ENCODE data around the gene GAREM2.
"Not testable (repeated sequence)": the region's sequence is repeated elsewhere in the genome, so short reads cannot be mapped to it uniquely, and the experiment has no call there.

GAREM2 gene

DNA sequence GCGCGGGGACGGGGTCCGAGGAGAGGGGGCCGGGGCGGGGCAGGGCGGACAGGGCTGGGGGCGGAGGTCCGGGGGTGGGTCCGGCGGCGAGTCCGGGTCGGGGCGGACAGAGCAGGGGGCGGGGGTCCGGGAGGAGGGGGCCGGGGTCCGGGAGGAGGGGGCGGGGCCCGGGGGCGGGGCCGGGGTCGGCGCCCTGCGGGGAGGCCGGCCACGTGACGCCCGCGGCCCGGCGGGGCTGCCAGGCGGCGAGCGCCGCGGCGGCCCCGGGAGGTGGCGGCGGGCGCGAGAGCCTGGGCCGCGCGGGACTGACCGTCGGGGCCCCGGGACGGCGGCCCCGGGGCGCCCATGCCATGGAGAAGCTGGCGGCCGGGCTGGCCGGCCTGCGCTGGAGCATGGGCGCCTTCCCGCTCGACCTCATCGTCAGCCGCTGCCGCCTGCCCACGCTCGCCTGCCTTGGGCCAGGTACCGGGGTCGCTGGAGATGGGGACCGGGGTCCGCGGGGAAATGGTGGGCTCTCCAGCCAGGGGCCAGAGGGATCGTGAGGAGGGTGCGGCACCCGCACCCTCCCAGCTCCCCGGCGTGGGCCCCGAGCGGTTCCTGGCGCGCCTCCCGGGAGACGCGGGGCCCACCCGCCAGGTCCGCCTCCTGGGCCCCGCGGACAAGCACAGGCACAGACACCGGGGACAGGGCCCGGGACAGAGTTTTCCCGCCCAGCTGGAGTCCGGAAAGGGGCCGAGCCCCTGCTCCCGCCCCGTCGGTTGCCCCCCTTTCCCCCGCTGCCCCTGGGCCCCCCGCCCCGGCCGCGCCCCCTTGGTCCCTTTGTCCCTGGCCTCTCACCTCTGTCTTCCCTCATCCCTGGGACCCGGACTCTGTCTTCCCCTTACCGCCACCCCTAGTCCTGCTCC lies at the start of gene GAREM2:
TSS of gene GAREM2 (plus strand) at position 218 of the 905 bp plus-strand sequence. CDS start at position 351, 133 bp downstream.
- DNase-seq = no peak

DNA sequence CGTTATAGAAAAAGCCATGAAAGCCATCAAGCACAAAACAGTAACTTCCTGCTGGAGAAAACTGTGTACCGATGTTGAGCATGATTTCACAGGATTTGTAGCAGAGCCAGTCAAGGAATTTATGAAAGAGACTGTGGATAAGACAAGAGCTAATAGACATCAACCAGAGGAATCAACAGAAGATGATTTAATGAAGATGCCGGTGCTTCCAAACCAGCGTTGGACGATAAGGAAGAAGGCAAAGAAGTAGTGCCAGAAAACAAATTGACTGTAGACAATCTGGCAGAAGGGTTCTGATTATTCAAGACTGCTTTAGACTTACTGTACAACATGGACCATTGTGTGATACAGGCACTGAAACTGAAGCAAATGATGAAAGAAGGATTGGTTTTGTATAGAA lies 49.5 kb upstream of the GAREM2 start:
- DNase-seq = no peak

DNA sequence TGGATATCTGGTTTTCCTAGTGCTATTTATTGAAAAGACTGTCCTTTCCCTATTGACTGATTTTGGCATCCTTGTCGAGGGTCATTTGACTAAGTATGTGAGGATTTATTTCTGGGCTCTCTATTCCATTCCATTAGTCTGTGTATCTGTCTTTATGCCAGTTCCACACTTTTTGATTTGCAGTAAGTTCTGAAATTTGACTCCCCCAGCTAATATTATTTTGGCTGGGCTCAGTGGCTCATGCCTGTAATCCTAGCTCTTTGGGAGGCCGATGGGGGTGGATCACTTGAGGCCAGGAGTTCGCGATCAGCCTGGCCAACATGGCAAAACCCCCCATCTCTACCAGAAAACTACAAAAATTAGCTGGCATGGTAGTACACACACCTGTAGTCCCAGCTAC lies 46.8 kb upstream of the GAREM2 start:
- DNase-seq = no peak

DNA sequence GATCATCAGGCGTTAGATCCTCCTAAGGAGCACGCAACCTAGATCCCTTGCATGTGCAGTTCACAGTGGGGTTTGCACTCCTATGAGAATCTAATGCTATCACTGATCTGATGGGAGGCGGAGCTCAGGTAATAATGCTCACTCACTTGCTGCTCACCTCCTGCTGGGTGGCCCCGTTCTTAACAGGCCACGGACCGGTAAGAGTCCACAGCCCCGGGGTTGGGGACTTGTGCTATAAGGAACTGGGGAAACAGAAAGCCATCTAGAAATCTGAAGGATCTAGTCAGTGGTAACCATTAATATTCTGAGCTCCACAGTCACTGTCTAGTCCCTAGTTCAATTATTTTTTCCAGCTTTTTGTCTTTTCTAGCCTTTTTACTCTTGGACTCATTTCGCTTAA lies 44.7 kb upstream of the GAREM2 start:
- DNase-seq = no peak

DNA sequence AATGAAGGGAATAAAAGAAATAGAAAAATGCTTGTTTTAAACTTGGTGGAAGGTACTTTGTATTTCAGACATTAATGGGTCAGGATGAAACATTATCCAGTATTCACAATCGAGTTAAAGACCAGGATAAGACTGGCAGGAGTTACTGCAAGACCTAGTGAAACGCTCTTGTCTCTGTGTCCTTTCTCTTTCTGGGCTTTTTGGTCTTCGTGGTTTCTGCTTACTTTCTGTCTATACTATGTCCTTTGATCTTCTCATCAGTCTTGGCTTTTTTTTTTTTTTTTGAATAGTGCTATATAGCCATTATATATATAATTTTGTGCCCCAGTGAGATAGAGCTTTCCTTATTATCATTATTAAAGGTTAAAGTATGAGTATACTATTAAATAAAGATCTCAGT lies 42.1 kb upstream of the GAREM2 start:
- no peak for DNase-seq

DNA sequence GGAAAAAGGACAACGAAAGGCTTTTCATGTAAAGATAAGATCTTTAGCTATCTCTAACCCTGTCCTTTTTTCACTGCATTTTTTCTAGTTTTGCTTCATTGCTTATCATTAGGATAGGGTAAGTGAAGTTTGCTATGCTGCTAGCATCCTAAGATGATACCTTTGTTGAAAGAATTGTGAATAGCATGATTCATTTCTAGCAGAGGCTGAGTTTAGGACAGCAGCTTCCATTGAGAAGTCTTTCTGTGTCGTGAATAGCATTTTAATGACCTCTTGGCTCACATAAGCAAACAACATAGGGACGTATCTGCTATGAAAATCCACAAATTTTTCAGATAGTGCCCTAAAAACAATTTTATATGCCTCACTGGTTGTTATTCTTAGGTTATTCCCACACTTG lies 36.4 kb upstream of the GAREM2 start:
- no peak for DNase-seq

DNA sequence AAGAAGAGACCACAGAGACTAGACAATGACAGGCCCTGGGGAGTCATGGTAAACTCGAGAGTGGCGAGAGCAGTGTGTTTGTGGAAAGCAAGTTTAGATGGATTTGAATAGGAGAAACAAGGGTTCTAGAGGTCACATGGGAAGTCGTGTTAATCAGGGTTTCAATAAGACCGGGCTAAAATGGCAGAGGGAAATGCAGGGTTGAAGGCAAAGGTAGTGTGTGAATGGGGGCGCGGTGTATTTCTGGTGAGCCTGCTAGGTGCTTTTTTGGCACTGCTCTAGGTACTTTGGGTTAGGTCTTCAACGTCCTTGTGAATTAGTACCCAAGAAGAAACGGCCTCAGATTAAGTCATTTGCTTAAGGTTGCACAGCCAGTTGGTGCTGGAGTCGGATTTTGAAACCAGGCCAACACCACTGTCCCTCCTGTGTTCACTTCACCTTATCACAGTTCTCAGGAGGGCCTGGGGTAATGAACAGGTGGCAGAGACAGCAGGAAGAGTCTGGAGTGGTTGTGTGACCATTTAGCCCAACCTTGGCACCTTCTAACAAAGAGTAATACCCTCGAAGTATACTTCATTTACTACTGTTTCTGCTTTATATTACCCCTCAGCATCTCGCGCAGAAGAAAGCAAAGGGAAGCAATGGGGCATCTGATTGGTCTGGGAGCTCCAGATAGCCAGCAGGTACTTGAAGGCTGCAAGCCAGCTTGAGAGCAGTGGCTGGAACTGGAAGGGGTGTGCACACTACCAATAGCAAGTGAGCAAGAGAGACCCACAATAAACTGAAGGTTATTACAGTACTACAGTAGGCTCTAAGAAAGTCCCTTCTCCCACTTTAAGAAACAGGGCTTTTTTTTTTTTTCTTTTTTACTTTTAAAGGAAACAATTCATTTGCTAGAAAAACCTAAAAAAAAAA lies 33.4 kb upstream of the GAREM2 start:
- no peak for DNase-seq

DNA sequence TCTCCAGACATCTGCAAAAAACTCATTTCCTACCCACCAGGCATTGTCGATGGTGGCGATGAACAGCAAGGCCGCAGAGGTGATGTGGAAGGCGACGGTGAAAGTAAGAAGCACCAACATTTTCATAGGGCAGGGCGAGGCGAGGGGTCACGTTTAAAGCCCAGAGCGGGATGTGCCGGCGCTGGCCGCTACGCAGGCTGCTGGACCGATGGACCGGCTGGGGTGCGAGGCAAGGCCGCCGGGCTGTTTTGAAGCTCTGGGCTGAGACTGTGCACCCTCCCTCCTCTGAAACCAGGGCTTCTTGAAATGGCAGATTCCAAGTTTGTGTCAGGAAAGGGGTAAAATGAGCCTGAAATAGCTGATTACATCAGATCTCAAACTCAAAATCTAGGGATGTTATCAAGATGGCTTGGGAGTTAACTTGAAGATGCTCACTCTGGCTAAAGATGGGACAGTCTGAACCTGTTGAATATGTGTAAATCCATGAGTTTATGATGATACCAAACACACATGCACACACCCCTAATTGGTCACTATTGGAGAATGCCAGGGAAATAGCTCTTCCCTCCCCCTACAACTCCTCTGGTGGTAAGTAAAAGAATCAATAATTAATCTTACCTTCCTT lies 31.6 kb upstream of the GAREM2 start:
- no peak for DNase-seq

DNA sequence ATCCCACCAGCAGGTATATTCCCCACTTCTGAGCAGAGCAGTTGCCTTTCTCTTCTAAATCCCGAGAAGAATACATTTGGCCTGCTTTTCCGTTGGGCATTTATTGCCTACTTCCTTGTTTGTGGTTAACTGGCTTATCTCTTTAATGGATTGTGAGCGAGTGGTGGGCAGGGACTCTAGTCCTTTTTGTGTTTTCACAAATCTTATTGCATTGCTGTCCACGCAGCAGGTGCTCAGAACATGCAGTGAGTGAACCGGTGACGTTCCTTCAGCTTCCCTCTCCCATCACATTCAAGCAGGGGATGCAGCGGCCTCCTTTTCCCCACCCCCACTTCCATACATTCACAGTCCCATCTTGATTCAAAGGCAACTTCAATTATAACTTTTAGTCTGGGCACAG lies 28.9 kb upstream of the GAREM2 start:
- DNase-seq = no peak

DNA sequence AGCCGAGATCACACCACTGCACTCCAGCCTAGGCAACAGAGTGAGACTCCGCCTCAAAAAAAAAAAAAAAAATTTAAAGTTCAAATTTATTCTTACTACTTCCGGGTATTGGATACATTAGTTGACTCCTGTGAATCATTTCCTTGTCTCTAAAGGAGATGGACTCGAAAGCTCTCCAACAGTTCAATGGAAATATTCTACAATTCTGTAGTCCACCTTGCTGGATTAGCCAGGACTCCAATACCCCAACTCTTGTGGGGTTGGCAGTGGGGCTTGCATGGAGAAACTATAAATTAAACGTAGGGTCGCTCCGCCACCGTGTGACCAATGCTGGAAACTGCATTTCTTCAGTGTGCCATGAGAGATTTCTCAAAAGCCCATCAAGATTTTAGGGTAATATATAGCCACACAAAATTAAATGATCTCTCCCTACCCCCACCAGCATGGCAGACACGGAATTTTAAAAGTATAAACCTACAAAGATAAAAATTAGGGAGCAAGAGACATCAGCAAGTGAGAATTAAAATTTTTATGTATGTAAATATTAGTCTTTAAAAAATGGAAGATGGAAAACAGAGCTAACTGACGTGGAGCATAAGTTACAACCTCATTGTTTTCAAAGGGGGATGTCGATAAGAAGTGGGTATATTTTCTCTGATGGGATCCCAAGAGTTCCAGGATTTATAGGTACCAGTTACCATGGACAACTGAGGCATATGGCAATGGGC lies 27.8 kb upstream of the GAREM2 start:
- DNase-seq = peak; percentile 72

DNA sequence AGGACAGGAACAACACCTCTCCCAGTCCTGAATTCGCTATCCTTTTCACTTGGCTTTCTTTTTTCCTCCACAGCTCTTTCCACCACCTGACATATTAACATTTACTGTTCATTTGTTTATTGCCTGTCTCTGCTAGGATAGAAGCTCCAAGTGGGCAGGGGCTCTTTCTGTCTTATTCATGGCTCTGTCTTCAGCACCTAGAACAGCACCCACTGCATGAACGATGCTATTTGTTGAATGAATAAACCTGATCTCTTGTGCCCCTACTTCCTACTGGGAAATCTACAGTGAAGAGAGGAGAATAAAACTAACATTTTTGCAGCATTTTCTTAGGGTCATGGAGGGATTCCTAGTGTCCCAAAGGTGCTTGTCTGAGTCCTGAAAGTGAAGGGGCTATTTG lies 24.4 kb upstream of the GAREM2 start:
- DNase-seq = no peak

DNA sequence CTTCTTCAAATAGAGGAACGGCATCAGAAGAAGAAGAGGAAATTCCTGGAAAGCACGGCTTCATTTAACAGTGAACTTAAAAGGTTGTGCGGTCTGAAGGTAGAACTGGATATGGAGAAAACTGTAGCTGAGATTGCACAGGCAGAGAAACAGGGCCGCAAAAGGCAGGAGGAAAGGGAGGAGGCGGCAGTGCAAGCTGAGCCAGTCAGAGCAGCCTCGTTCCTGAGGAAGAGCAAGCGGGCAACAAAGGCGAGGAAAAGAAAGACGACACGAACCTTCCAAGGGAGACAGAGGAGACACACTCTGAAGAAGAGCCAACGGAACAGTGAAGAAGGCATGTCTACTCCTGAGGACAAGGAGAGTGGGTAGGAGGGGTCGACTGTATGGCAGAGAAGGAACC lies 22.6 kb upstream of the GAREM2 start:
- no peak for DNase-seq

DNA sequence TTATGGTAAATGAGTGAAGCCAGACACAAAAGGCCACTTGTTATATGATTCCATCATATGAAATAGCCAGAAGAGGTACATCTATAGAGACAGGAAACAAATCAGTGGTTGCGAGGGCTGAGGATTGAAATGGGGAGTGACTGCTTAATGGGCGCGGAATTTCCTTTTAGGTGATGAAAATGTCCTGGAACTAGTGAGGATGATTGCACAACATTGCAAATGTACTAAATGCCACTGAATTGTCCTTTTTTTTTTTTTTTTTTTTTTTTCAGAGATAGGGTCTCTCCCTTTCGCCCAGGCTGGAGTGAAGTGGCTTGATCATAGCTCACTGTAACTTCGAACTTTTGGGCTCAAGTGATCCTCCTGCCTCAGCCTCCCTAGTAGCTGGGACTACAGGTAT lies 15.3 kb upstream of the GAREM2 start:
- no peak for DNase-seq

DNA sequence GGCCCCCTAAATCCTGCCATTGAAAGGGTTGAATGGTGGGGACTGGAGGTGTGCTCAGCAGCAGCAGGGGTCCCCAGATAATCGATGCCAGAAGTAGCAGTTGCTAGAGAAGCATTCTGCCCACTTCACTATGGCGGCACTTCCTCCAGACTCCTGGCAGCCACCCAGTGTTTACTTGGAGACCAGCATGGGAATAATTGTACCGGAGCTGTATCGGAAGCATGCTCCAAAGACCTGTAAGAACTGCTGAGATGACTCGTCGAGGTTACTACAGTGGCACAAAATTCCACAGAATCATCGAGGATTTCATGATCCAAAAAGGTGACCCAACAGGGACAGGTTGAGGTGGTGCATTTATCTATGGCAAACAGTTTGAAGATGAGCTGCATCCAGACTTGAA lies 11.0 kb upstream of the GAREM2 start:
- DNase-seq = no peak

DNA sequence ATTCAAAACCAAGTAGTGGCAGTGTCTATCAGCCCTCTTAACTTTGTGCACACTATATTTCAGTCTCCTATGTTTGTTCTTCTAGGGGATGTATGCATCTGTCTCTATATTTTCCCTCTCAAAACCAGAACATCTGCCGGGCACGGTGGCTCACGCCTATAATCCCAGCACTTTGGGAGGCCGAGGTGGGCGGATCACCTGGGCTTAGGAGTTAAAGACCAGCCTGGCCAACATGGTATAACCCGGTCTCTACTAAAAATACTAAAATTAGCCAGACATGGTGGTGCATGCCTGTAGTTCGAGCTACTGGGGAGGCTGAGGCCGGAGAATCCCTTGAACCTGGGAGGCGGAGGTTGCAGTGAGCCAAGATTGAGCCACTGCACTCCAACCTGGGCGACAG lies 9.9 kb upstream of the GAREM2 start:
- no peak for DNase-seq

DNA sequence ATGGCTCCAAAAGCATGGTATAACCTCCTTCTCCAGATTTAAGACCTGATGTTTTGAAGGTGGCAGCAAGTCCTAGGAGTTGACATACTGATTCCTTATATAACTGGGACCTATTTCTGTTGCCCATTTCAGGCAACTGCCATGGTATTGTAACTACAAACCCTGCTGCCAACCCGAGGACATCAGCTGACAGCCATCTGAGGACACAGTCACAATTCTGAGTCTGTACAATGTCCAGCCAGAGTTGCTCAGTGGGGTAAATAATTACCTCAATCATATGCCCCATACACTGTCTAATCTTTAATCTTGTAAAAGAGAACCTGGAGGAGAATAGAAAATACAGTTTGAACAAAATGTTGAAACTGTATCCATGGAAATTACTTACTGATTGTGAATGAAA lies 8.7 kb upstream of the GAREM2 start:
- no peak for DNase-seq

DNA sequence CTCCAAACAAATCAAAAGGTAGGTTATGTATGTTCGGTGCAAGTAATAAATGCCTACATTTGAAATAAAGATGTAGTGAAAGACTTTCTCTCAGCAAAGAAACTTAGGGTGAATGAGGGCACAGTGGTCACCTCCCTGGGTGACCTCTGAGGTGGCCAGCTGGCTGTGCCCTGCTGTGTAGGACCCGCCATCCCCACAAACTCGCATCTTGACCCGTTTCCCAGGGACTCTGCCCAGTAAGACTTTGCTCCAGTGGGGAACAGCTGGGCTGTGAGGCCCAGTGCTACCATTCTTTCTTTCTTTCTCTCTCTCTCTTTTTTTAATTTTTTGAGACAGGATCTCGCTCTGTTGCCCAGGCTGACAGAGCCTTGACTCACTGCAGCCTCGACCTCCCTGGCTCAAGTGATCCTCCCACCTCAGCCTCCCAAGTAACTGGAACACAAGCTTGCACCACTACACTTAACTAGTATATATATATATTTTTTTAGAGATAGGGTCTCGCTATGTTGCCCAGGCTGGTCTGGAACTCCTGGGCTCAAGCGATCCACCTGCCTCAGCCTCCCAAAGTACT lies 8.2 kb upstream of the GAREM2 start:
- DNase-seq = no peak

DNA sequence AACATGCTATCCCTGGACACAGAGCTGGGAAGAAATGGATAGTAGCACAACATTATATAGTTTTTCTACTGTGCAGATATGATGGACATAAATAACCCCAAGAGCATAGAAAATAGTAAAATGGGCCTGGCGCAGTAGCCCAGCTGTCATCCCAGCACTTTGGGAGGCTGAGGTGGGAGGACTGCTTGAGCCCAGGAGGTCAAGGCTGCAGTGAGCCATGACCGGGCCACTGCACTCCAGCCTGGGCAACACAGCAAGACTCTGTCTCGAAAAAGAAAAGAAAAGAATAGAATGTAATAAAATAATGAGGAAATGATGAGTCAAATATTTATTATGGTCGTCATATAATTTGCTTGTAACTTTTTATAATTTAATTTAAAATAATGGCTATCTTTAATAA lies 7.5 kb upstream of the GAREM2 start:
- DNase-seq = no peak

DNA sequence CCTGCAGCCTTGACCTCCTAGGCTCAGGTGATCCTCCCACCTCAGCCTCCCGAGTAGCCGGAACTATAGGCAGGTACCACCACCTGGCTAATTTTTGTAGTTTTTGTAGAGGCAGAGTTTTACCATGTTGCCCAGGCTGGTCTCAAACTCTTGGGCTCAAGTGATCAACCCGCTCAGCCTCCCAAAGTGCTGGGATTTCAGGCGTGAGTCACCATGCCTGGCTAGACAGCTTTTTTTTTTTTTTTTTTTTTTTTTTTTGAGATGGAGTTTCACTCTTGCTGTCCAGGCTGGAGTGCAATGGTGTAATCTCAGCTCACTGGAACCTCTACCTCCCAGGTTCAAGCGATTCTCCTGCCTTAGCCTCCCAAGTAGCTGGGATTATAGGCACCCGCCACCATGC lies 6.3 kb upstream of the GAREM2 start:
- DNase-seq = not testable (repeated sequence)

DNA sequence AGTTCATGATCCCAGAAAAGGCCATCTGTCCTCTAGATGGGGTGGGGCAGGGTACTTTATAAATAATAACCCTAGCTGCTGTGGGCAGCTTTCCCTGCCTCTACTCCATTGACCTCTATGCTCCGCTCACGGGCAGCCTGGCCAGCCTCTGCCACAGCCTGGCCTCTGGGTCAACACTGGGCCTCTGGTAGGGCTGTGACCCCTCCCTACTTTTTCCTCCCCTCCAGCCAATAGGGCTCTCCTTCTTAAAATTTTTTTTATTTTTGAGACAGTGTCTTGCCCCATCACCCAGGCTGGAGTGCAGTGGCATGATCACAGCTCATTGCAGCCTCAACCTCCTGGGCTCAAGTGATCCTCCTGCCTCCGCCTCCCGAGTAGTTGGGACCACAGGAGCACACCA lies 4.1 kb upstream of the GAREM2 start:
- no peak for DNase-seq

DNA sequence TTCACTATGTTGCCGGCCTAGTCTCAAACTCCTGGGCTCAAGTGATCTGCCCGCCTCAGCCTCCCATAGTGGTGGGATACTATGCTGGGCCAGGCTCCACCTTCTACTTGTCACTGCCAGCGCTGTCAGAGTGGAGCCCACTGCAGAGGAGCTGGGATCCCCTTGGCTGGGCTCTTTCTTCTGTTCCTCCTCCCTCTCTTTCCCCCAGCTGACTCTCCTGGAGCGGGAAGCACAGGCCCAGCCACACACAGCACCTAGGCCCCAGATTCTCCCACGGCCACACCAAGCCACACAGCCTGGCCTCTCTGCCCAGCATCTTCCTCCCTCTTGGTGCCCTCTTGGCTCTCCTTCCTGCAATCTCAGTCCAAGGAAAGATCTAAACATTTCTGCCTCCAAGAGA lies 3.7 kb upstream of the GAREM2 start:
- DNase-seq = no peak

DNA sequence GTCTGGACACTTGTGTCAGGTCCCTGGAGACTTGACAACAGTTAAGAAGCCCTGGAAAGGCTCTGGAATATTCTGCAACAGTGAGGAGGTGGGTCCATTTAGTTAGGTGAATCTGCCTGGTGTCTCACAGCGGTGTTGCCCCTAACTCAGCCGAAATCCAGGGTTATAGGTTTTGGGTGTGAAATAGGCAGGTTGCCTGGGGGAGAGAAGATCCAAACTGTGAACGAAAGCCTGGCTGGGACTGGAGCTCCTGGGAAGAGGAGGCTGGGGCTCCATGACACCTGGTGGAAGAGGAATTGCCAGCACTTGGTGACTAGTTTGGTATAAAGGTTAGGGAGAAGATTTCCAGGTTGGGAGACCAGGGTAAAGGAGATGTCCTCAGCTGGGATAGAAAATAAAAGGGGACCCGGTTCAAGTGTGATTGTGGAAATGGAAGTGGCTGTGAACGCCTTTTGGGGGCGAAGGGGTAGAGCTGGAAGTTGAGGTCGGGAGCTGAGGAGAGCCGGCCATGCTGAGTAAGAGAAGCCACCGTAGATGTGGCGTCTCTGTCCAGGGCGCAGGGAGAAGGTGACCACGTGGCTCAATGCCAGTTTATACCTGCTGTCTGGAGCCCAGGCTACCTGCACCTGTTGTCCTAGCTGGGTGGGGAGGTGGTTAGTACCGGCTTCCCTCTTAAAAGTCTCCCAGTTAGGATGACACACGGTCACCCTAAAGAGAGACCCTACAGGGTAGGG lies 3.0 kb upstream of the GAREM2 start:
- no peak for DNase-seq

All from CD4-positive, alpha-beta T cell treated with Interleukin-17A for 4 hours (primary cell).